GM19239 (cell line): ENCODE data around the gene RGMA.

Experiments used
- DNase-seq: peaks from one replicate; pipeline ENCODE4 v3.0.0; 2011; ENCODE audit warnings: low spot score; ENCODE audit not compliant: insufficient read length
- FAIRE-seq: peaks from 2 replicates; lab custom pipeline; 2011; peaks lifted over from hg19 to GRCh38; lab: Jason Lieb, UNC

Gene RGMA

GRCh38 chr15:93024716-93025624 lies 64.0 kb downstream of the RGMA start:
- no peak for FAIRE-seq
- no peak for DNase-seq

GRCh38 chr15:93024293-93024692 lies 64.7 kb downstream of the RGMA start:
- FAIRE-seq (no peak), DNase-seq (no peak)

DNA sequence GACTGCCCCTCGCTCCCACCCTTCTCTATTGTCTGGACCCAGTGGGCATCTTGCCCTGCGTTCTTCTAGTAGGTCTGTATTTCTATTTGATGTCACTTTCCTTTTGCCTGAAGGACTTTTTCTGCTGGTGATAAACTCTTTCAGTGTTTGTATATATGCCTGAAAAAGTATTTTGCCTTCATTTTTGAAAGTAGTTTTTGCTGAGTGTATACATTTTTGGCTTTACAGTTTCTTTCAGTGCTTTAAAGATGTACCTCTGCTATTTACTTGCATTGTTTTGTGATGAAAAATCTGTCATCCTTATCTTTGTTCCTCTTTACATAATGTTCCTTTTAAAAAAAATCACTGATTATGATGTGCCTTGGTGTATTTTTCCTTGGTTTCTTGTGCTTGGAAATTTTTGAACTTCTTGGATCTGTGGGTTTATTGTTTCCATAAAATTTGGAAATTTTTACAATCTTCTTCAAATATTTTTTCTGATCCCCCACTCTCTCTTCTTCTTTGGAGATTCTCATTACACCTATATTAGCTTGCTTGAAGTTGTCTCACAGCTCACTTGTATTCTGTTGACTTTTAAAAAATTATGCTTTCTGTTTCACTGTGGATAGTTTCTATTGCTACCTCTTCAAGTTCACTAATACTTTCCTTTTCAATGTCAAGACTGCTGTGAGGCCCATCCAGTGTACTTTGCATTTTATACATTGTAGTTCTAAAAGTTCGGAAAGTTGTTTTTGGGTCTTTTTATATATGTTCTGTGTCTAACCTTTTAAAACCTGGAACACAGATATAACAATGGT lies 67.8 kb downstream of the RGMA start:
- FAIRE-seq (no peak), DNase-seq (no peak)

DNA sequence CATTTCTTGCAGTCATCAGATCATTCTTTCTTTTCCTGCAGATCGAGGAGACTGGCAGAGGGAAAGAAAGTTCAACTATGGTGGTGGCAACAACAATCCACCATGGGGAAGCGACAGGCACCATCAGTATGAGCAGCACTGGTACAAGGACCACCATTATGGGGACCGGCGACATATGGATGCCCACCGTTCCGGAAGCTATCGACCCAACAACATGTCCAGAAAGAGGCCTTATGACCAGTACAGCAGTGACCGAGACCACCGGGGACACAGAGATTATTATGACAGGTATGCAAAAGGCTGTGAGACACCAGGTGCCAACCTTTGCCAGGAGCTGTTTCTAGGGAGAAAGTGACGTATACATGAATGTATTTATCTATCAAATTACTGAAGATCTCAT lies 69.0 kb downstream of the RGMA start:
- FAIRE-seq, result no peak
- no peak for DNase-seq

- DNase-seq, result no peak
- FAIRE-seq, result no peak
These were observed 69.9 kb downstream of the RGMA start for GRCh38 chr15:93019090-93019489.

DNA sequence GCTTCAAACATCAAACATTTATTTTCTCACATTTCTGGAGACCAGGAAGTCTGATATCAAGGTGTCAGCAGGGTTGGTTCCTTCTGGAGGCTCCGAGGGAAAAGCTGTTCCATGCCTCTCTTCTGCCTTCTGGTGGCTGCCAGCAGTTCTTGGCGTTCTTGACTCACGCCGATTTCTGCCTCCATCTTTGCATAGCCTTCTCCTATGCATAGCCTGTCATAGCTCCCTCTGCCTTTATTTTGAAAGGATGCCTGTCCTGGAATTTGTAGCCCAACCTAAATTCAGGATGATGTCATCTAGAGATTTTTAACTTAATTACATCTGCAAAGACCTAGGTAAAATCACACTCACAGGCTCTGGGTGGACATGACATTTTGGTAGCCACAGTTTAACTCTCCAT lies 70.4 kb downstream of the RGMA start:
- no peak for FAIRE-seq
- no peak for DNase-seq

DNA sequence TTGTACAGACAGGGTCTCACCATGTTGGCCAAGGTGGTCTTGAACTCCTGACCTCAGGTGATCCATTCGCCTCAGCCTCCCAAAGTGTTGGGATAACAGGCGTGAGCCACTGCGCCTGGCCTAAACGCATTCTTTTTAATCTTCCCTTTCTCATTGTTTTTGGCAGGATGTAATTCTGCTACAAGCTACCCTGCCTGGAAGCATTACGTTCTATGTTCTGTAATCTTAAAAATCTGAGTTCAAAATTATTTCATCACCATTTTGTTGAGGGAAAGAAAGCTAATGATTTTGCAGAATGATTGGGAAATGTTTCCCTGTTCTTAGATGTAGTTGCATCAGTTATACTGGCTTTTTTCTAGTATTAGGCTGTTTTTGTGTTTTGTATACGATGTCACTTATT lies 71.5 kb downstream of the RGMA start:
- no peak for DNase-seq
- FAIRE-seq, result no peak

DNA sequence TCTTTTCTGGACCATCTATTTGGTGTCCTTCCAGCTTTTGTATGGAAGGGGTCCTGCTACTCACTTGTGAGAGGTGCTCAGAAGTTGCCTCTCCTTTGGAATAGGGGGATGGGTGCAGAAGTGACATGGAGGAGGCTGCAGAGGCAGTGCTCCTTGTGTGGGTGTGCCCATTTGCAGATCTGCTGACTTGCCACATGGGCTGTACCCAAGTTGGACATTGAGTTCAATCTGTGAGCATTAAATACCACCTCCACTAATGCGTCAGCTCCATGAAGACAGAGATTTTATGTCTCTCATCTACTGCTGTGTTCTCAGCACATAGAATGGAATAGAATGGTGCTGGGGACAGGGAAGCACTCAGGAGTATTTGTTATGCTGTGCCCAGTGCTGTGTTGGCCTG lies 76.2 kb downstream of the RGMA start:
- FAIRE-seq, result no peak

DNA sequence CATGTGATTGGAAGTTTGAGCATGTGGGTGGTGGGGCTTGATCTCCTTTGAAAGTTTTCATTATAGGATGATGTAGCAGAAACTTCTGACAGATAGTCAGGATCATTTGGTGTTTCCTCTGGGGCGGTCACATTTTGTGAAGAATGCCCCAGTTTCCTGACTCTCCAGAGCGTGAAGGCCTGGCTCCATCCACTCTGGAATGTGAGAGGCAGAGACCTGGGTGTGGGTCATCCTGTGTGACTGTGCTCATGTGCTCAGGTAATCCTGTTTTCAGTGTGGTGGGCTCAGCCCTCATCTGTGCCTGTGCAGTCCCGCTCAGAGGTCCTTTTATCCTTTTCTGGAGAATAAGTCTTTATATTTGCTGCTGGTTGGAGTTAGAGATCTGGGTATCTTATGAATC lies 81.0 kb downstream of the RGMA start:
- FAIRE-seq, result no peak
- DNase-seq, result no peak

More for the DNA sequence above, 76.2 kb downstream of the RGMA start:
- DNase-seq, result no peak

DNA sequence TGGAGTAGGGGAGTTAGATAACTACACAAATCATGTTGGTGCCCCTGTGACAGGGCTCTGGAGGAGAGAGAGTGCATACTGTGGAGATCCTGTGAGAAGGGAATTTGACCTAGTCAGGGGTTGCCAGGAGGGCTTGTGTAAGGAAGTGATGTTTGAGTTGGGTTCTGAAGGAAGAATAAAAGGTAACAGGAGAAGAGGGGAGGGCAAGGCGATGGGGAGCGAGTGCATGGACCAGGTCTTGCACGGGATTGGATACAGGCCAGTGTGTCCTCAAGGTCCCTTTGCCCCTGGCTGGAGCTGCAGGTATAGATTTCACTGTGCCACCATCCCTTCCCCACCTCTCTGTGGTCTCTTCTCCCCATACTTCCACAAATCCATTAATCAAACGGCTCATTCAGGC lies 83.9 kb downstream of the RGMA start:
- DNase-seq, result no peak
- no peak for FAIRE-seq

GRCh38 chr15:93001881-93002280 lies 87.1 kb downstream of the RGMA start:
- no peak for FAIRE-seq
- DNase-seq, result no peak

- DNase-seq, result no peak
- FAIRE-seq, result no peak
These were observed 87.9 kb downstream of the RGMA start for GRCh38 chr15:93001156-93001555.

- FAIRE-seq (no peak), DNase-seq (no peak)
These were observed 91.2 kb downstream of the RGMA start for GRCh38 chr15:92997821-92998220.

DNA sequence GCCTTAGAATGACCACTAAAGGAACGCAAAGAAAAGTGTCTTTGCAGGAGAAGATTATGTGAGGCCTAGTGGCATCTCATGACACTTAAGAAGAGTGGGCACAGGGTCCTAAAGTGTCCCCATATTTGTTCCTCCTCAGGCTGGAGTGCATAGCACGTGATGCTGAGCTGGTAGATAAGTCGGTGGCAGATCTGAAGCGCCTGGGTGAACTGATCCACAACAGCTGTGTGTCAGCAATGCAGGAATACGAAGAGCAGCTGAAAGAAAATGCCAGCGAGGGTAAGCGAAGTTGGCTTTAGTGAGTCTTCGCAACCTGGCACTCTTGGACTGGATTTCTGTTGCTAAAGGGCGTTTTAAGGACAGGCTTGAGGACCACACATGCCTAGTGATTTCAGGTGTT lies 96.3 kb downstream of the RGMA start:
- FAIRE-seq (no peak), DNase-seq (no peak)

GRCh38 chr15:92990031-92990430 lies 99.0 kb downstream of the RGMA start:
- FAIRE-seq, result peak; percentile 8

GRCh38 chr15:92989470-92989869 lies 99.5 kb downstream of the RGMA start:
- DNase-seq (no peak), FAIRE-seq (peak; percentile 21)

More at GRCh38 chr15:92990031-92990430, 99.0 kb downstream of the RGMA start:
- DNase-seq, result no peak
